ENCODE results near the gene CASP8. TPM values are rescaled to one million over a fixed set of nuclear protein-coding genes. Genes with fewer than 3 reads are reported as not detected.

CASP8 gene
- total and polyA plus RNA-seq, 2 experiments from 2014 or later, result 17.1 to 24.4 TPM

DNA sequence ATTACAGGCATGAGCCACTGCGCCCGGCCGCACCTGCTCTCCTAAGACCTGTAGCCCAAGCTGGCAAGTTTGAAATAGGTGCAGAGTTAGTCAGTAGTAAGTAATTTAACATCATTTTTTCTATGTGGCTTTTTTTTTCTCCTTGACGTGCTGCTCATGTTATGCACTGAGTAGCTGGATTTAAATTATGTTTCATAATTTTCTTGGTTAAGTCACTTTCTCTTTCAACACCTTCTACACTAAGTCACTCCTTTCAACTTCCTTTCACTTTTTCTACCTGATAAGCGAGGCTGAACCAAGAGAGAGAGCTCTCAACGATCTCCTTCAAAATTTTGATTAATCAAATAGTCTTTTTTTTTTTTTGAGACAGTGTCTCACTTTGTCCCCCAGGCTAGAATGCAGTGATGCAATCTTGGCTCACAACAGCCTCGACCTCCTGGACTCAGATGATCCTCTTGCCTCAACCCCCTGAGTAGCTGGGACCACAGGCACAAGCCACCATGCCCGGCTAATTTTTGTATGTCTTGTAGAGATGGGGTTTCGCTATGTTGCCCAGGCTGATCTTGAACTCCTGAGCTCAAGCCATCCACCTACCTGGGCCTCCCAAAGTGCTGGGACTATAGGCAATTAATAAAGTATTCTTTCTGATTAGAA, 13.1 kb downstream of the CASP8 start:
- Histone ChIP-seq H3K4me2 (no peak overlapping the region), H2AFZ (no peak overlapping the region), H3K79me2 (no peaks in the 10 kb centered on the region), H3K27ac (no peak overlapping the region), H3K4me3 (no peak overlapping the region), H3K4me1 (ENCODE audit: insufficient read depth) (no peaks in the 10 kb centered on the region), H3K36me3 (replicated peaks; ENCODE audit: insufficient read depth, low read depth) (no peaks in the 10 kb centered on the region), H3K27me3 (no peaks in the 10 kb centered on the region), H3K9me3 (ENCODE audit: low read depth) (no peaks in the 10 kb centered on the region), H3K9me2 (replicated peaks; ENCODE audit: insufficient read depth) (no peaks in the 10 kb centered on the region), H4K20me1 (ENCODE audit: insufficient read depth, poor library complexity, severe bottlenecking) (no peaks in the 10 kb centered on the region)
- TF ChIP-seq, protein P1, sequence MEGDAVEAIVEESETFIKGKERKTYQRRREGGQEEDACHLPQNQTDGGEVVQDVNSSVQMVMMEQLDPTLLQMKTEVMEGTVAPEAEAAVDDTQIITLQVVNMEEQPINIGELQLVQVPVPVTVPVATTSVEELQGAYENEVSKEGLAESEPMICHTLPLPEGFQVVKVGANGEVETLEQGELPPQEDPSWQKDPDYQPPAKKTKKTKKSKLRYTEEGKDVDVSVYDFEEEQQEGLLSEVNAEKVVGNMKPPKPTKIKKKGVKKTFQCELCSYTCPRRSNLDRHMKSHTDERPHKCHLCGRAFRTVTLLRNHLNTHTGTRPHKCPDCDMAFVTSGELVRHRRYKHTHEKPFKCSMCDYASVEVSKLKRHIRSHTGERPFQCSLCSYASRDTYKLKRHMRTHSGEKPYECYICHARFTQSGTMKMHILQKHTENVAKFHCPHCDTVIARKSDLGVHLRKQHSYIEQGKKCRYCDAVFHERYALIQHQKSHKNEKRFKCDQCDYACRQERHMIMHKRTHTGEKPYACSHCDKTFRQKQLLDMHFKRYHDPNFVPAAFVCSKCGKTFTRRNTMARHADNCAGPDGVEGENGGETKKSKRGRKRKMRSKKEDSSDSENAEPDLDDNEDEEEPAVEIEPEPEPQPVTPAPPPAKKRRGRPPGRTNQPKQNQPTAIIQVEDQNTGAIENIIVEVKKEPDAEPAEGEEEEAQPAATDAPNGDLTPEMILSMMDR (IDR thresholded peaks at IDR 0.05; ENCODE audit: poor library complexity), result no peak
- TF ChIP-seq EZH2 (IDR thresholded peaks at IDR 0.05; ENCODE audit: borderline replicate concordance), result no peak
- TF ChIP-seq EZH2phosphoT487 (IDR thresholded peaks at IDR 0.05; ENCODE audit: low read depth, severe bottlenecking, unreplicated experiment), result no peak
- no peak for DNase-seq (ENCODE audit: low spot score)
- WGBS (ENCODE audit: low lambda C conversion rate, missing lambda C conversion rate), result 95% methylated on average over 9 of the region's 9 CpGs

DNA sequence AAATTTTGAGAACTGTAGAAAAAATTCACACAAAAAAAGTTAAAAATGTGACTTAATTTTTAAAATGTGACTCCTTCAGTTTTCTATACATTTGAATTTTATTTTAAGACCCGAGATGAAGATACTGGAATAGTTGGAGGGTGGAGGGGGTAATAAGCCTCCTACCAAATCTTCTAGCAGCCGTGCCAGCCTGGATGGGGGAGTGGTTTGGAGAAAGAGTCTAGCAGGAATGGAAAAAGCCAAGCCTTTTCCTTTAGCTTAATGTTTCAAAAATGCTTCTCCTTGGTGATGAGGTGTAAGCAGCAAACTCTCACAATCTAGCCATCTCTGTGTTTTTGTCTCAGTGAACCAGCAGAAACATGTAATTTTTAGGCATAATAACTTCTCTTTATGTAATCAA, 14.7 kb downstream of the CASP8 start:
- Histone ChIP-seq H3K27ac (no peak overlapping the region), H2AFZ (no peak overlapping the region), H3K4me1 (ENCODE audit: insufficient read depth) (no peaks in the 10 kb centered on the region), H3K27me3 (no peaks in the 10 kb centered on the region), H3K4me2 (no peak overlapping the region), H3K9me2 (replicated peaks; ENCODE audit: insufficient read depth) (no peaks in the 10 kb centered on the region), H3K36me3 (replicated peaks; ENCODE audit: insufficient read depth, low read depth) (no peaks in the 10 kb centered on the region), H3K9me3 (ENCODE audit: low read depth) (no peaks in the 10 kb centered on the region), H4K20me1 (ENCODE audit: insufficient read depth, poor library complexity, severe bottlenecking) (no peaks in the 10 kb centered on the region), H3K79me2 (no peaks in the 10 kb centered on the region), H3K4me3 (no peak overlapping the region)
- no peak for DNase-seq (ENCODE audit: low spot score)
- 74% methylated on average over 2 of the region's 2 CpGs for WGBS (ENCODE audit: low lambda C conversion rate, missing lambda C conversion rate)
- no peak for TF ChIP-seq EZH2 (IDR thresholded peaks at IDR 0.05; ENCODE audit: borderline replicate concordance)
- TF ChIP-seq EZH2phosphoT487 (IDR thresholded peaks at IDR 0.05; ENCODE audit: low read depth, severe bottlenecking, unreplicated experiment), result no peak
- TF ChIP-seq, protein P1 (IDR thresholded peaks at IDR 0.05; ENCODE audit: poor library complexity), result no peak

DNA sequence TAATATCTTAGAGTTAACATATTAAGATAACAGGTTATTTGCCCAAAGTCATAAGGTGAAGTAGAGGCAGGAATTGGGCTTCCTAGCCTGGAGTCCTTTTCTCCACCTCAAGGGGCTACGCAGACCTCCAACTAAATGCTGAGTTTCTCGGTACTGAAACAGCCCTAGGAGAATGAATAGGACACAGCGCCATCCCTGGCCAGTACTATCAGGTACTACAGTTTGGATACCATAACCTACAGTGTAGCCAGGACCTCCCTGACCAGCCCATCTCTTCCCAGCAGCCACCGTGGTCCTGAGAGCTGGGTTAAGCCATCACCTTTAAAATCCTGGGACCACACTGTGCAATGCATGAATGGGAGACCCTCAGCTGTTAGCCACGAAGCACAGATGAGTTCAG, 15.7 kb downstream of the CASP8 start:
- Histone ChIP-seq H3K4me2 (no peak overlapping the region), H3K4me1 (ENCODE audit: insufficient read depth) (no peaks in the 10 kb centered on the region), H4K20me1 (ENCODE audit: insufficient read depth, poor library complexity, severe bottlenecking) (no peaks in the 10 kb centered on the region), H3K9me2 (replicated peaks; ENCODE audit: insufficient read depth) (no peaks in the 10 kb centered on the region), H3K27ac (no peak overlapping the region), H2AFZ (no peak overlapping the region), H3K27me3 (no peaks in the 10 kb centered on the region), H3K9me3 (ENCODE audit: low read depth) (no peaks in the 10 kb centered on the region), H3K79me2 (no peaks in the 10 kb centered on the region), H3K4me3 (no peak overlapping the region), H3K36me3 (replicated peaks; ENCODE audit: insufficient read depth, low read depth) (no peaks in the 10 kb centered on the region)
- WGBS (ENCODE audit: low lambda C conversion rate, missing lambda C conversion rate), result 76% methylated on average over 5 of the region's 5 CpGs
- TF ChIP-seq EZH2 (IDR thresholded peaks at IDR 0.05; ENCODE audit: borderline replicate concordance), result no peak
- no peak for TF ChIP-seq EZH2phosphoT487 (IDR thresholded peaks at IDR 0.05; ENCODE audit: low read depth, severe bottlenecking, unreplicated experiment)
- TF ChIP-seq, protein P1 (IDR thresholded peaks at IDR 0.05; ENCODE audit: poor library complexity), result no peak
- DNase-seq (ENCODE audit: low spot score), result no peak

Data from hepatocyte (in vitro differentiated cells).